Amniotic stem cell (primary cell): ENCODE measurements around the gene CHKA.
A peak's percentile ranks its signal among the peaks of the same experiment; 100 is the strongest.

Experiments used
- DNase-seq: peaks from one replicate; lab custom pipeline; 2025; lab: John Stamatoyannopoulos, UW

Gene CHKA

GRCh38 chr11:68044145-68044813, 76.9 kb downstream of the CHKA start:
- DNase-seq = no peak

GRCh38 chr11:68043349-68044144, 77.6 kb downstream of the CHKA start:
- no peak for DNase-seq

- DNase-seq = no peak
Observed at GRCh38 chr11:68043029-68043348, 78.2 kb downstream of the CHKA start.

GRCh38 chr11:68042219-68043028, 78.8 kb downstream of the CHKA start:
- no peak for DNase-seq

- no peak for DNase-seq
Observed at GRCh38 chr11:68041617-68042218, 79.5 kb downstream of the CHKA start.

GRCh38 chr11:68040957-68041591, 80.1 kb downstream of the CHKA start:
- no peak for DNase-seq

GRCh38 chr11:68040101-68040956, 80.9 kb downstream of the CHKA start:
- DNase-seq = peak; percentile 17

- no peak for DNase-seq
Observed at GRCh38 chr11:68039526-68040086, 81.6 kb downstream of the CHKA start.

- DNase-seq = peak; percentile 61
Observed at GRCh38 chr11:68038718-68039525, 82.3 kb downstream of the CHKA start, which contains the start of gene TCIRG1. Gene TCIRG1, plus strand, starts transcription at chr11:68039025. Its CDS starts 2,247 bp downstream, at chr11:68041272.

- DNase-seq = no peak
Observed at GRCh38 chr11:68038226-68038717, 82.9 kb downstream of the CHKA start.

GRCh38 chr11:68037411-68038225, 83.6 kb downstream of the CHKA start:
- no peak for DNase-seq

- no peak for DNase-seq
Observed at GRCh38 chr11:68036717-68037239, 84.4 kb downstream of the CHKA start.

GRCh38 chr11:68036141-68036716, 85.0 kb downstream of the CHKA start:
- no peak for DNase-seq

- DNase-seq = no peak
Observed at GRCh38 chr11:68035266-68035876, 85.8 kb downstream of the CHKA start.

GRCh38 chr11:68033708-68034045, 87.5 kb downstream of the CHKA start:
- no peak for DNase-seq

- no peak for DNase-seq
Observed at GRCh38 chr11:68032997-68033707, 88.0 kb downstream of the CHKA start.

GRCh38 chr11:68032003-68032402, 89.2 kb downstream of the CHKA start:
- no peak for DNase-seq
